Measurements from ENCODE around the gene NBEA.

NBEA gene

GRCh38 chr13:35475960-35476943 lies 534.2 kb downstream of the NBEA start, which contains the start of gene MAB21L1:
MAB21L1 (minus strand) TSS chr13:35476689; CDS start chr13:35476138, 551 bp downstream.
- no peak for DNase-seq (ENCODE audit: low spot score)

DNA sequence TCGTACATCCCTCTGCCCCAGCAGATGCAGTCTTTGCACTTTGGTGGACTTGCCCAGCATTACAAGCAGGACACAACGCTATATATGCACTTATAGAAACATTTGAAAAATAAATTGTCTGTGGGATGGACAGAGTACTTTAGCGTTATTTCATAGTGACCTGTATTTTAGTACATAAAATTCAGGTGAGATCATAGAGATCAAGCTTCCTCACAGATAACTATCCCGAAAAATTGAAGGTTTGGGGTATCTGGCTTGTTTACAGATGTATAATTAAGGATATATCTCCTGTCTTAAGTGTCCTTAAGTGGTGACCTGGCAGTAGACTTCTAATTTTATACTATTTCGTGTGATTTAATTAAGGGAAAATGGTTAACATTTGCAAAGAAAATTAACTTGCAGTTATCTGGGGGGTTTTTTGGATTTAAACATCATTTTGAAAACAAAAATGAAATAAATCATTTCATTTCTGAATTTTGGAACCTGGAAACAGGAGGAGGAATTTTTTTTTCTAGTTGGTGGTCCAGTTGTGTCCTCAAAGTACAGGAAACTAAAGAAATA lies 535.4 kb downstream of the NBEA start:
- no peak for DNase-seq (ENCODE audit: low spot score)

DNA sequence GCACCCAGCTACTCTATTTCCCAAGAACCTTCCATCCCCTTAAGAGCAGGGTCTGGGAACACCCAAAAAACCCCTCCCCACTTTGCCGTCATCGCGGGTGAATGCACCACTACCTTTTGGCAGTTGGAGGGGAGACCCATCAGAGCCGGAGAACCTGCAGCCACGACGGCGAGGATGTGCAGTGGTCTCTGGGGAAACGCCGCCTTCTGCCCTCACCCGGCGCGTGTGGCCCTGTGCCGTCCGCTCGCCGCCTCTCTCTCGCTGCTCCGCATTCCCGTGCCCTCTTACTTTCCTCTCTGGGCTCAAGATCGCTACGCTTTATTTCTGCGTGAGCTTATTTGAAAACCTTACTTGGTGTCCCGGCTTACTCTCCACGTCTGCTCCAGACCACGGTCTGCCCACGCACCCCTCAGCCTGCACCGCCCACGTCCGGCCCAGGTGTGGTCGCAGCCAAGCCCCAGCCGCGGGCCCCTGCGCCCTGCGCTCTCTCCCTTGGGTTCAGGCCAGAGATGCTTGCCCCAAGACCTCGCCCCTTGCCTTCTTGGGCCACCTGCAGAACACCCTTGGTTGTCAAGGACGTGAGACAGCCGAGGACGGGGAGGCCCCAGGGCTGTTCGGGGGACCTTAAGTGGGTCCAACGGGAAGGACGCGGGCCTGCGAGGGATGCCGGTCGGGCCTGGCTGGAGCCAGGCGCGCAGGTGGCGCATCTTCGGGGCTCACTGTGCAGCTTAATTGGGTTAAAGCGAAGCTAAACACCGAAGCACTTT lies 536.4 kb downstream of the NBEA start:
- no peak for DNase-seq (ENCODE audit: low spot score)

DNA sequence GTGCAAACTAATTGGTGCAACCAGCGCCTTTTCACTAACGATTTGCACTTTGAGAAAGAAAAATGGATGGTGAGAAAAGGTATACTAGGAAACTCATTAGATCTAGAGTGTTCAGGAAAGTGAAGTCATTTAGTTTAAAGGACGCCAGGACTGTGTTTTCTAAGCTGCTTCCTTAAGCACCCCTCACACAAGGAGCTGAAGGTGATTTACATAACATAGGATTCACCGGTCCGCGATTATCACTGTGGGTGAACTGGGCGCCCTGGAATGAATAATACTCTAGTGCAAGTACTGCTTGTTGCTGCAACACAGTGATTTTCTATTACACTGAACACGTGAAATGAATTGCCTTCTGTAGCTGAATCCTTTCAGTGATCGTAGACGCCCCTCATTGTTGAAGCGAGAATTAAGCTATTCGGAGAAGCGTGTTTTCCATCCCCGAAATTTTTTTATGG lies 537.0 kb downstream of the NBEA start:
- DNase-seq (ENCODE audit: low spot score): no peak

GRCh38 chr13:35479706-35480105 lies 537.6 kb downstream of the NBEA start:
- no peak for DNase-seq (ENCODE audit: low spot score)

DNA sequence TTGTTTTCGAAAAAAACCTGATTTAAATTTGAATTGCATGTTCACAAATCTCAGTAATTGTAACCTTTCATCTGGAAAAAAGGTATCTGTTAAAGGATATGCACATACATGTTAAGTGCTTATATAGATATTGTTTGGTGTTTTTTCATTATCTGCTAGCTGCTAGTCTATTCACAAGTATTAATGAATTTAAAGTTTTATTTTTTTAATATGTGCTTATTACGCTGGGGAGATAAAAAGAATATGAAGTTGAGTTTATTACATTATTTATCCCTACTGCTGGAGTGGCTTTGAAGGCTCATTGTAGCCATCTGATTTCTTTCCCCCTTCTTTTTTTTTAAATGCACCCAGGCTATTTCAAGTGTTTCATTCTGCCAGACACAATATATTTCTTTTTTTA lies 538.3 kb downstream of the NBEA start:
- DNase-seq (ENCODE audit: low spot score): no peak

GRCh38 chr13:35481777-35482176 lies 539.7 kb downstream of the NBEA start:
- DNase-seq (ENCODE audit: low spot score): no peak

DNA sequence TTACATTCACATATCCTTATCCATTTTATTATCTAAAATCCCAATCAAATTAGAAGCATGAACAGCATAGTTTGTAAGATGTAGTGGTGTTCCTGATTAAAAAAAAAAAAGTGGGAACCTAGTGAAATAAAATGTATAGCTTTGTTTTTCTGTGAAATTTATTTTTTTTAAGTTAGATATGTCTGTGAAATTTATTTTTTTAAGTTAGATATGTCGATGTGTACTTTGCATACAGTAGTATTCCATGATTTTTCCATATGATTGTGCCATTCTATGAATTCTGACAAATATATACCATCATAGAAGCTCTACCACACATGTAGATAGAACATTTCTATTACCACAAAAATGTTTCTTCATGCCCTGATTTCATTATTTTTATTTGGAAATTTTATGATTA lies 540.5 kb downstream of the NBEA start:
- DNase-seq (ENCODE audit: low spot score): no peak

GRCh38 chr13:35483761-35484160 lies 541.7 kb downstream of the NBEA start:
- DNase-seq (ENCODE audit: low spot score): no peak

DNA sequence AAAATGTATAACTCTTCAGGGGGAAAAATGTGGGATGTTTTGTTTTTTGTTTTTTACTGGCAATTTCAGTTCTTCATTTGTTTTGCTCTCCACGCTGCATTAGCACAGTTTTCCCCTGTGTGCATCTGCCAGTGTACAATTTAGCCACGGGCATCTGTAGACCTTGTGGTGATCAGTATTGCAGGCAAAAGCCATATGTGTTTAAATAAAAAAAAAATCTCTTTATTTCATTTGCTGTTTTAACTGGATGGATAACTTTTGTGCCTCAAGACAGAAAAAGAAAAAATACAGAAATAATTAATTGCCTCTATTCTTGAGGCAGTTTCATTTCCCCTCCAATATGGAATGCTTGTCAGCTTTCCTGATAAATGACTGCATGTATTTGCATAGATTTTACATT lies 542.3 kb downstream of the NBEA start:
- DNase-seq (ENCODE audit: low spot score): no peak

- DNase-seq (ENCODE audit: low spot score): no peak
These were observed 543.4 kb downstream of the NBEA start for GRCh38 chr13:35485424-35485823.

DNA sequence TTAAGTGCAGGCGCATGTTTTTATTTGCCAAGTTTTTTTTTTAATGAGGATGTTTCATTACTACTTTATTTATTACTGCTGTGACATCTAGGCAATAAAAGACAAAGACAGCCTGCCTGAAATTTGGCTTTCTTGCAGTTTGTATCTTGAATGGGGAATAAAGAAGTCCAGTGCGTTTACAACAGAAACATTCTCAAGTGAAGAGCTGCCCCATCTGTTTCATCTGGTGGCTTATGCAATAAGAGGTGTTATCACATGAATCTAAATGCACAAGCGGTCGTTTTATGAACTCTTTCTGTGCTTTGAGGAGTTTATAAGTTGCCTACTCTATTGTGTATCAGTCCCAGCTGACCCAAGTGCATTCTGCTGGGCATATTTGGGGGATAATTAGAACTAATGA lies 547.0 kb downstream of the NBEA start:
- no peak for DNase-seq (ENCODE audit: low spot score)

DNA sequence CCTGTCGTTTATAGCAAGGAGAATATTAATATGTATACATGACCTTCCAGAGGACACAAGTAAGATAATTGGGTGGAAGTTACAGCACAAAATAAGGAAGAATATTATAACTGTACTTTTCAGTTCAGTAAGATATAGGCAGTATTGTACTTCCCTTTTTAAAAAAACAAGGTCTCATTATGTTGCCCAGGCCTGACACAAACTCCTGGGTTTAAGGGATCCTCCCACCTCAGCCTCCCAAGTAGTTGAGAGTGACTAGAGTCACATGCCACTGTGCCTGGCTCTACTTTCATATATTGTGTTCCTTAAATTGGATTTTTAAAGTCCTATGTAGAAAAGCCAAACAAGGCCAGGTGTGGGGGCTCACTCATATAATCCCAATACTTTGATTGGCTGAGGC lies 553.9 kb downstream of the NBEA start:
- no peak for DNase-seq (ENCODE audit: low spot score)

- DNase-seq (ENCODE audit: low spot score): no peak
These were observed 554.8 kb downstream of the NBEA start for GRCh38 chr13:35496761-35497386.

DNA sequence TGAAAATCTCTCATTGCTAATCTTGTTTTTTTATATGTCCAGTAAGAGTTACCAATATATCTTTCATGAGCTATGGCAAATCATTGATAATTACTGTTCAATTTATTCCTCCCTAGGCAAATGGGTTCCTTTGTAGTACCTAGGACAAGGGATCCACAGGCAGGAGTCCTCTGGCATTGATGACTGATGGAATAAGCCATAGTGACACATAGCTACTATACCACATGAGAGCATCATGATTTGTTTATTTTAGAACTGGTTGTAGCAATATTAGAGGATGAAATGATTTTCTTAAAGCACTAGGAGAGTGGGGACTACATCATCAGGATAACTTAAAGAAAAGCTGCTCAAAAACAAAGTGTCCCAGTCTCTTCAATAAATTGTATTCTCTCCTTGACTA lies 556.2 kb downstream of the NBEA start:
- DNase-seq (ENCODE audit: low spot score): no peak

- DNase-seq (ENCODE audit: low spot score): no peak
These were observed 557.2 kb downstream of the NBEA start for GRCh38 chr13:35499196-35499662.

GRCh38 chr13:35499676-35500075 lies 557.6 kb downstream of the NBEA start:
- no peak for DNase-seq (ENCODE audit: low spot score)

GRCh38 chr13:35500144-35500543 lies 558.1 kb downstream of the NBEA start:
- DNase-seq (ENCODE audit: low spot score): no peak

DNA sequence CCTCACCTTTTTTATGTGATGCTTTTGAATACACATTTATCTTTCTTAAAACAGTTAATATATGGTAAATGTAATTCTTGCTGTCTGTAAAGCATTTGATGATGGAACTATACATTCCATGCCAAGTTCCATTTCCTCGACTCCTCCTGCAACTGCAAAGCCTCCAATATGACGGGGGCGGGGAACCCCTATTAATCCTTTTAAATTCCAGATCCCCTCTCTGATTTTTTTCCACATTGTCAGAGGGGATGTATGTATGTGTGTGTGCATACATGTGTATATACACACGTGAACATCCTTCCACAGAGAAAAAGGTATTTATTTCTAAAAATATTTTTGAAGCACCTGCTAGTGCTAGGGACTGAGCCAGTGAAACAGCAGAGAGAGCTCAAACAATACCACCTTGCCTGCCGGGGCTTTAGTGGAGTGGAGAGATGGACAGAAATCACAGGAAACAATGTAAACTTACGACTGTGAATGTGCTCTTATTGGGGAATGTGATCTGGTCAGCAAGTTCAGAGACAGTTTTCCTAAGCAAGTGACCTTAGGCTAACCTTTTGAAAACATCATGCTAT lies 559.7 kb downstream of the NBEA start:
- no peak for DNase-seq (ENCODE audit: low spot score)

- no peak for DNase-seq (ENCODE audit: low spot score)
These were observed 560.4 kb downstream of the NBEA start for GRCh38 chr13:35502456-35502855.

GRCh38 chr13:35512271-35512920 lies 570.3 kb downstream of the NBEA start:
- DNase-seq (ENCODE audit: low spot score): no peak
